HK-2 (cell line): ENCODE results near the gene SCAP.
"Not testable (repeated sequence)": the region's sequence is repeated elsewhere in the genome, so short reads cannot be mapped to it uniquely, and the experiment has no call there.

ENCODE experiments used
- DNase-seq: peaks from one replicate; pipeline ENCODE4 v3.0.0-alpha.2; 2018; ENCODE audit not compliant: unreplicated experiment

Gene SCAP

DNA sequence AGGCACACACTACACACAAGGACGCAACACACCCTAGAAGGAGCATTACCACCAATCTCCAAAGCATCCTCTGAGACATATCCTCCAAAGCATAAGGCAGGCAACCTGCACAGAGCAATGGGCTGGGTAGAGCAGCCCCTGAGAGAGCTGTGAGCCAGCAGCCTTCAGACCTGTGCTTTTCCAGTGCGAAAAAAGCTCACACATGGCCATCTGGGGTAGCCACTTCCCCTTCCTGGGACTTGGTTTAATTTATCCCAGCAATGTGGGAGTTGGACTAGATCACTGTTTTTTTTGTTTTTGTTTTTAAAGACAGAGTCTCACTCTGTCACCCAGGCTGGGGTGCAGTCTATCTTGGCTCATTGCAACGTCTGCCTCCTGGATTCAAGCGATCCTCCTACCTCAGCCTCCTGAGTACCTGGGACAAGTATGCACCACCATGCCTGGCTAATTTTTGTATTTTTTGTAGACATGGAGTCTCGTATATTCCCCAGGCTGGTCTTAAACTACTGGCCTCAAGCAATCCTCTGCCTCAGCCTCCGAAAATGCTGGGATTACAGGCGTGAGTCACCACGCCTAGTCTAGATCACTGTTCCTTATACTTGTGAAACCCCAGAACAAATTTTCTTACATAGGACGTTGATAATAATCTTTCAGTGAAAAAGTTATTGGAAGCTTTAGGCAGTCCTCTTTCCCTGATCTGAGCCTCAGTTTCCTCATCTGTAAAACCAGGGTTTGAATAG is 76.0 kb downstream of the SCAP start:
- DNase-seq = no peak

DNA sequence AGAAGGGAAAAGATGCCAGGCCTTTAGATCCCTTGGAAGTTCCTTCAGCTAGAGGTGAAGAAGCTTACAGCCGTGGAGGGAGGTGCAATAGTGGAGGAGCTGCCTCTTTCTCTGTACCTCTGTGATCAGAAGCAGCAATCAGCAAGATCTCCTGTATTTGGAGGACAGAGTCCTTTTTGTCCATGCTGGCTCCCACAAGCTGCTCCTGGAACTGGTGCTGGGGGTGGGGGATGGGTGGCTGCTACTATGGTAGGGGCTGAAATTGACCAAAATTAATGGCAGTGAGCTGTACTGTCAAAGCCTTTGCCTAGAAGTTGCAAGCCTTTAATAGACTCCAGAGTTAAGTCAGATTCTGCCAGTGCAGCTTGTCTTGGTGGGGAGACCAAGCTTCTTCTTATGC is 76.7 kb downstream of the SCAP start:
- no peak for DNase-seq

DNA sequence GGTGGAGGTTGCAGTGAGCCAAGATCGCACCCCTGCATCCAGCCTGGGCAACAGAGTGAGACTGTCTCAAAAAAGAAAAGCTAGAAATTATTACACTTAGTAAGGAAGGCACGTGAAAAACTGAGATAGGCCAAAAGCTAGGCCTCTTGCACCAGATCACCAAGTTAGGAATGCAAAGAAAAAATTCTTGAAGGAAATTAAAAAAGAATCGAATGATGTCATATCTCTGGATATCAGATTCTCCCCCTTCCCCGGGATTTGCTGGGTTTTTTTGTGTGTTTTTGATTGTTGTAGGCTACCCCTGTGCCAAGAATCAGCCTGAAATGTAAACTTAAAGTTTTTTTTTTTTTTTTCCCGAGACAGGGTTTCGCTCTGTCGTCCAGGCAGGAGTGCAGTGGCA is 77.5 kb downstream of the SCAP start:
- DNase-seq = no peak

DNA sequence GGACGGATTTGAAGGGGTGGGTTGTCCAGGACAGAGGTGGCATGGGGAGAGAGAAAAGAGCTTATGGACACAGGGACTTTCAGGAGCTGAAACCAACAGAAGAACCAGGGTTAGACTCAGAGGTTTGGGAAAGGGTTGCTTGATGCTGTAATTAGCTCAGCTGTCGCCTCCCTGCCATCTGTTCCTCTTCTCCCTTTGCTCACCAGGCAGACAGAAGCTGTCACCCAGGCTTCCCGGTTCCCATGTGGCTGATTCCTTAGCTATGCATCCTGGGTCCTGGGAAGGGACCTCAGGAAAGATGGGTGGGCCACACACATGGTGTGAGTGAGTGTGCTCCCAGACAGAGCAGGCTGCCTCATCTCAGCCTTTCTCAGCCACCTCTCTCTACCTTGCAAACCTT is 80.9 kb downstream of the SCAP start:
- DNase-seq = no peak

DNA sequence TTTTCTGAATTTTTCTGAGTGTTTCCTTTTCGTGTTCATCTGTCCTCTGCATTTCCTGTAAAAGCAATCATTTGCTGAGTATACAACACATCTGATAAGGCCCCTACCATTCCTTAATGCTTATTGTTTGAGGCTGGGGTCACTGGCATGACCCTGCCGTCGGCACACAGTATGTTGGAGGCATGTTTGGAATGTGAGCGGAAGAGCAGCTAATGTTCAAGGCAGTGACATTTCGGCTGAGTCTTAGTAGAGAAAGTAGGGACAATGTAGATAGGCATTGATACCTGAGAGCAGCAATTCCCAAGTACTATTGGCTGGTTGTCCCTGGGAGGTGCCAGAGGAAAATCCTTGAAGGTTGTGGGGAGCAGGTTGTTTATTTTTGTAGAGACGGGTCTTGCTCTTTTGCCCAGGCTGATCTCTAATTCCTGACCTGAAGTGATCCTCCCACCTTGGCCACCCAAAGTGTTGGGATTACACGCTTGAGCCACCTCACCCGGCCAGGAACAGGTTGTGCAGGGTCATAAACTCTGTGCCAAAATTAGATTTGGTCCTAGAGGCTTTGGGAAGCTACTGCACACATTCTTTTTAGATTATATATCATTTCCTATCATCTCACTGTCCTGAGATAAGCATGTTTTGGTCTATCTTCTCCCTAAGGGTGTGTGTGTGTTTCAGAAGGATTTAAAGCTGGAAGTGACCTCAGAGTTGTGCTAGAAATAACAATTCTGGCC is 81.4 kb downstream of the SCAP start:
- DNase-seq = no peak

DNA sequence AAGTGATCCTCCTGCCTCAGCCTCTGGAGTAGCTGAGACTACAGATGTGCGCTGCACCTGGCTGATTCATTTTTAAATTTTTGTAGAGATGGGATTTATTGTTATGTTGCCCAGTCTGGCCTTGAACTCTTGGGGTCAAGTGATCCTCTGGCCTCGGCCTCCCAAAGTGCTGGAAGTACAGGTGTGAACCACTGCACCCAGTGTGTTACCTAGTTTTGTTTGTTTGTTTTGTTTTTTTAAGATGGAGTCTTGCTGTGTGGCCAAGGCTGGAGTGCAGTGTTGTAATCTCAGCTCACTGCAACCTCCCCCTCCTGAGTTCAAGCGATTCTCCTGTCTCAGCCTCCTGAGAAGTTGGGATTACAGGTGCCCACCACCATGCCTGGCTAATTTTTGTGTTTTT is 82.8 kb downstream of the SCAP start:
- no peak for DNase-seq

DNA sequence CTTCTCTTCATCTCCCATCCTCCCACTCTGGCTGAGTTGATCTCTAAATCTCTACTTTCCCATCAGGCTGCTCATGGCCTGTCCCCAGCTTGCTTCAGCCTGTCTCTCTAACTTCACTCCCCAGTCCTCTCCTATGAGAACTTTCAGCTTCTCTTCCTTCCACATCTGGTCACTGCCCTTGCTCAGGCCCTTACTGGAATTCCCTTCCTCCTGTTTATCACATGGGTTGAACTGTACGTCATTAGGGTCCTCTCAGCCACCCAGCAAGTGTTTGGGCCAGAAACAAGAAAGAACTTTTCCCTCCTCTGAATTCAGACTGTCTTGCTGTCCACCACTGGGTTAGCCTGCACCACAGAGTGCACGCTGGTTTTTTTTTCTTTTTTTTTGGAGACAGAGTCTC is 89.9 kb downstream of the SCAP start:
- DNase-seq = no peak

DNA sequence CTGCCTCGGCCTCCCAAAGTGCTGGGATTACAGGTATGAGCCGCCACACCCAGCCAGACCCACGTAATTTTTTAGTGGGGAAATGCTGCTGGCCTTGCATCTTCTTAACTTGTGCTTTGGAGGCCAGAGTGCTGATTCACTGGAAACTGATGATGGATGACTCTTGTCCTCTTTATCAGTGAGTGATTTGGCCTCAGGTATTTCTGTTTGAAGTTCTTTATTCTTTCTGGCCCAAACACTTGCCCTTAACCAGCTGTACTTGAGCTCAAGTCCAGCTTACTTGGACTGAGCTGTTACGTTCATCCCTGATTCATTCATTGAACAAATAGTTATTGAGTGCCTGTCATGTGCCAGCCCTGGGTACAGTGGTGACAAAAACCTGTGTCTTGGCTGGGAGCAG is 90.7 kb downstream of the SCAP start:
- DNase-seq = no peak

DNA sequence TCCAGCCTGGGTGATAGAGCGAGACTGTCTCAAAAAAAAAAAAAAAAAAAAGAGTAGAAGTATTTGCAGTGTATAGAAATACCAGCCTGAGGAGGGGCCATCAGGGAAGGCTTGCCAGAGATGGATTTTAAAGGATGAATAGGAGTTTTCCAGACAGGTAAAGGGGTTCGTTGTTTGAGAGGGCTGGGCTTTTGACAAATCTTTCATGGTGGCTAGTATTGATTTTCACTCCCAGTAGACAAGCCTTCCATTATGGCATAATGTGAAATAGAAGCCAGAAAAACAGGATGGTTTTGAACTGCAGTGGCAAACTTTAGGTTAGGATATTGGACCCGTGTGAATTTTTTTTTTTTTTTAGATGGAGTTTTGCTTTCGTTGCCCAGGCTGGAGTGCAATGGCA is 91.3 kb downstream of the SCAP start:
- no peak for DNase-seq

DNA sequence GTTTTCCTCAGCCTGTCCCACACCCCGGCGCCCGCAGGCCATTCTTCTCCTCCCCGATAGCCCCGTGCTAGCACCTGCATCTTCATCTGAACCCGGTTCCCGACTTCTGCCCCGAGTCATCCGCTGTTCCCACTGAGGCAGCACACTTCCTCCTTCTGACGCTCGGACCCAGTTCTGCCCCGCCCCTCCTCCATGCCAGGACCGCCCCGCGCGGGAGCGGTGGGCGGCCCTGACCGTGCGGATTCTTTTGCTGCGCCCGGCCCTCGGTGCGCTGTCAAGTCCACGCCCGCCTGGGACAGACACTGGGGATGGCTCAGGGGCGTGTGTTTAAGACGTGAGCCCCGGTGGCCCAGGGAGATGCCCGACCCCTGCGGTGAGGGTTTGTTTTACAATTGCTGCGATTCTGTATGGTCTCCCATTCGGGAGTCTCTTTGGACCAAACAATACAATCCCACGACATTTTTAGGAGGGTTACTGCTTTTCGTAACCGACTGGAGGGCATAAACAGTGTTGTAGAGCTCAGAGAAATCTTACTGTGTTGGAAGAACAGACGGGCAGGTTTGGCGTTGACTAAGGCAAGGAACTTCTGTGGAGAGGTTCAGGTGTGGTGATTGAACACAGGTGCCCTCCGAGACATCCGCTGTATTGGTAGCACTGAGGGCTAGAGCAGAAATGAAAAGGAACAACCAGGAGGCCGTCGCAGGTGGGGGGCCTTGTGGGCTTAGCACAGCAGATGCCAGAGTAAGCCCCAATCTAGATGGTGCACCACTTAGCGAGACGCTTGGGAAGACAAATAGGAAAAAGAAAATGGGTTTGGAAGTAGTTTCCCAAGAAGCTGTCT is 94.2 kb downstream of the SCAP start:
- peak; percentile 79 for DNase-seq

DNA sequence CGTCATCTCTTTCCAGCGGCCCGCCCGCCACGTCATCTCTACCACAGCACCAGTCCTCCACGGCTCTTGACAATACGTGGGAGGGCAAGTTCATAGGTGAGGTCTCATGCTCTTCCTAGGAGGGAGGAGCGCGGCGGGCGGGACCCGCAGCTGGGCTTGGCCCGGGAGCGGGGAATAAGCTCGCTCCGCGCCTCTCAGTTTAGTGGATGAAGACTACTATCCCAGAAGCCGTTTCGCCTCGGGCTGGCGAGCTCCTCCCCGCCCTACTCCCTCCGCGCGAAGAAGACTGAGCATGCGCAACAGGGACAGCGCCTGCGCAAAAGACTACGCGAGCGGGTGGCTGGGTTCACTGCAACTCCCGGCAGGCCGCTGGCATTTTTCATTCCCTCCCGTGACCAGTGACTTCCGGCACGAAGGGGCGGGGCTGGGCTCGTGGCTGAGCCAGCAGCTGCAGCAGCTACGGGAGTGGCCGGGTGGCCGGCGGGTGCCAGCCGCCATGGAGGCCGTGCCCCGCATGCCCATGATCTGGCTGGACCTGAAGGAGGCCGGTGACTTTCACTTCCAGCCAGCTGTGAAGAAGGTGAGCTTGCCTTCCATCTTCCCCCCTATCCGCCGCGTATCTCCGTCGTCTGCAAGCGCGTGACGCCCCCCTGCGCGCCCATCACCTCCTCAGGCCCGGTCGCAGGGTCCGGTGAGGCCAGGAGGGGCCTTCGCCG is 95.0 kb downstream of the SCAP start, which contains the start of gene PTPN23:
Gene PTPN23, plus strand, starts transcription at position 421 of the 716 bp plus-strand sequence. Its CDS starts 76 bp downstream, at position 497.
- peak; percentile 97 for DNase-seq

DNA sequence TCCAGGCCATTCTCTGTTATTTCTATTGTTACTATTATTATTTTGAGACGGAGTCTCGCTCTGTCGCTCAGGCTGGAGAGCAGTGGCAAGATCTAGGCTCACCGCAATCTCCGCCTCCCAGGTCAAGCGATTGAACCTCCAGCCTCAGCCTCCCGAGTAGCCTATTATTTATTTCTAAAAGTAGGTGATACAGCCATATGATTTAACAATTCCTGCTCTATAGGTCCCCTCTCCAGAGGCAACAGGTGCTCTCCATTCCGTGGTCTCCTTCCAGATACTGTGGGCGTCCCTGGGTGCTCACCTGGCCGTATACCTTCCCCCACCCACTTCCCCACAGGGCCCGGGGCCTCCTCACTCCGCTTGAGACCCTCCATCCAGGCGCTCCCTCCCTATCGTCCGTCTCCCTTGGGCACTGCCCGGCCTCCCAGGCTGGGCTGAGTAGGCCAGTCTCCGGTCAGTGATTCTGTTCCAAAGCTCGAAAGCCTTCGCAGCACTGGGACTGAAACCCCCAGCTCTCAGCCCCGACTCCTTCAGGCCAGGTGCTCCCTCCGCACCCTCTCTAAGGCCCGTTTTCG is 95.6 kb downstream of the SCAP start:
- DNase-seq = peak; percentile 13

DNA sequence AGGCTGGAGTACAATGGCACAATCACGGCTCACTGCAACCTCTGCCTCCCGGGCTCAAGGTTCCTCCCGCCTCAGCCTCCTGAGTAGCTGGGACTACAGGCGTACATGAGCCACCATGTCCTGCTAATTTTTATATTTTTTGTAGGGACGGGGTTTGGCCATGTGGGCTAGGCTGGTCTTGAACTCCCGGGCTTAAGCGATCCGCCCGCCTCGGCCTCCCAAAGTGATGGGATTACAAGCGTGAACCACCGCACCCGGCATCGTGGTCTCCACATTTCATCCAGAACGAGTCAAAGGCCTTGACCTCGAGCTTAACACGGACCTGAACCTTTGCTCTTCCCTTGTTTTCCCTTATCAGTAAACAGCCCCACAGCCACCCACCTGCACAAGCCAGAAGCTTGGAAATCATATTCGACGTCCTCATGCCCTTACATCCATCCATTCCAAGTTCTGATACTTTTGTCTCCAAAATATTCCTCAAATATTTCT is 96.3 kb downstream of the SCAP start:
- no peak for DNase-seq

DNA sequence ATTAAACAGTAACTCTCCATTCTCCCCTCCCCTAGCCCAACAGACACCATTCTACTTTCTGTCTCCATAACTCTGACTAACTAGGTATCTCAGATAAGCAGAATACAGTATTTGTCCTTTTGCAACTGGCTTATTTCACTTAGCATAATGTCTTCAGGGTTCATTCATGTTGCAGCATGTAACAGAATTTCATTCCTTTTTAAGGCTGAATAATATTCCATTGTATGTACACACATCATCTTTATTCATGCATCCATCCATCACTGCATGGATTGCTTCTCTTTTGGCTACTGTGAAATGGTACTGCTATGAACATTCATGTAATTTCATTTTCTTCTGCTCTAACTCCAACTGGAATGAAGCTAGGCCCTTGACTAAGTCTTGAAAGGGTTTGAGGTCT is 96.9 kb downstream of the SCAP start:
- no peak for DNase-seq

DNA sequence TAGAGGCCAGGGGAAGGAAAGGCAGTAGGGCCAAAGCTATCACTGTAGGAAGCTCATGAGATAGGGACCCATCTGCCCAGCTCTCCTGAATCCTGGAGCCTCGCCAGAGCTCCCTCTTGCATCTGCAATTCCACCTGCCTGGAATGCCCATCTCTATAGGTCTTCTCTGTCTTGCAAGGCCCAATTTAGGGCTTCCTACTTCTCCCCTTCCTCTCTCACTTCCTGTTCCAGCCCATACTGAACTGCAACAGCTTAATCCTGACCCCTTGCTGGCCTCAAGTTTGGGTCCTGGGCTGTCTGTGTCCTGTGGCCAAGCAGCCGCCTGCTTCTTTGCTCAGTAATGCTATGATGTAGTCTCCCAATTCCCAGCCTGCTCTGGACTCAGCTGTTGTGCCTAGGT is 98.6 kb downstream of the SCAP start:
- DNase-seq = no peak

DNA sequence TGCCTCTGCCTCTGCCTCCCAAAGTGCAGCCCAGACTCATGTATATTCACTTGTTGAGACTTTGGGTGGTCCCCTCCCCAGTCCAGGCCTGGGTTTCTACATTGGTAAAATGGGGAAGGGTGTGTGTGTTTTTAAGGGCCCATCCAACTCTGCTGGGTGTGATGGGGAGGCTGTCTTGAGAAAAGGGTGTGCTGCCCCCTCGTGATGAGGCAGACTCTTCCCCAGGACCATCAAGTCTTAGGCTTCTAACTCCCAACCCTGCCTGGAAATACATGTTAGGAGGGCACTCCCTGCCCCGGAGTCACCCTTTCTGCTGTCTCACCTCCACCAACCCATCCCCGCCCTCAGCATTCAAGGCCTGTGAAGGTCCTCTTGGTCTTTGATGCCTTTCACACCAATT is 99.3 kb downstream of the SCAP start:
- DNase-seq = no peak

DNA sequence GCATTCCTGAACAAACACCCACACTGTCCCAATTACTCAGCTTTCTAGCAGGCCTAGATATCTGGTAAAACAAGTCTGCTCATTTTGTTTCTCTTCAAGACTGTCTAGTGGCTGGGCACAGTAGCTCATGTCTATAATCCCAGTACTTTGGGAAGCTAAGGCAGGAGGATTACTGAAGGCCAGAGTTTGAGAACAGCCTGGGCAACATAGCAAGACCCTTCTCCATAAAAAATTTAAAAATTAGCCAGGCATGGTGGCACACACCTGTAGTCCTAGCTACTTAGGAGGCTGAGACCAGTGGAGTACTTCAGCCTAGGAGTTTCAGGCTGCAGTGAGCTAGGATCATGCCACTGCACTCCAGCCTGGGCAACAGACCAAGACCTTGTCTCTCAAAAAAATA is 101.2 kb downstream of the SCAP start:
- DNase-seq = no peak

DNA sequence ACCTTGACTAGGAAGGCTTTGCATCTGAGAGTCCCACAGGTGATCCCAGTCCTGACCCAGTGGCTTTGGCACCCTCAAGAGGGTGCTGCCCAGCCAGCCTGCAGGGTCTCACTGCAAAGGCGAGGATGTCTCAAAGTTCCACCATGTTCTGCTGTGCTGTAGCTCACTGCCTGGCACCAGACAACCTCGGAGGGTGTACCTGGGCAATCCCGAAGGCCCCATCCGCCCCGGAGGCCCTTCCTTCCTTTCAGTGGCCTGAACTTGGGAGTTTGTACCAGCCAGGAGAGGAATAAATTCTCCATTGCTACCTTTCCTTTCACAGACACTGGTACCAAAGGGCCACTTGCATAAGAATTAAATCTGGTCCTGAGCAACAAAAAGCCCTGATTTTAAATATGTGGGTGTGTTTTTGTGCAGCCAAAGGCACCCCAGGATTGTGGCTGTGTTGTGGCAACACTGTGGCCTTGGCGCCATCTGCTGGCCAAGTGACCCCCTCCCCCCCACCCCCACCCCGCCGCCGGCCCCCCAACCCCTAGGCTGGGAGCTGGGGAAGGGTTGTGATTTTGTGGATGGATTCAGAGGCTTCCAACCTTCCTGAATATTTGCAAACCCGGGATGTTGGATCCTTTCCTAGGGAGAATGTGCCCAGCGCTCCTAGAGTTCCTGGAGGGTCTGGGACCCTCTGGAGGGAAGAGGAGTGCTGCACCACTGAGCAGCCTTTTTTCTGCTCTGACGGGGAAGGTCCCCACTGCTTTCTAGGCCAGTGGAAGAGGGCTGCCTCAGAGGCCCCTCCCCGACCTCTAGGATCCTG is 104.6 kb downstream of the SCAP start:
- no peak for DNase-seq

DNA sequence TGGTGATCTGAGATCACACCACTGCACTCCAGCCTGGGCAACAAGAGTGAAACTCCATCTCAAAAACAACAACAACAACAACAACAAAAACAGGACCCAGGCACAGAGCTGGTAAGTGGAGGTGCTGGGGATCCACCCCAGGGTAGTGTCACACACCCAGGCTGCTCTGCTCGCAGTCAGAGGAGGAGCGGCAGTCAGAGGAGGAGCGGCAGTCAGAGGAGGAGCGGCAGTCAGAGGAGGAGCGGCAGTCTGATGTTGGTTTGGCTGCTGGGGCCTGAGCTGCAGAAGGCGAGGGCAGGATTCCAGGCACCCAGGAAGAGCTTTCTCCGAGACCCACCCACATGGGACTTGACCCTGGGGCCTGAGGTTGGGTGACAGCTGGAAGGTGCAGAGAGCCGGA is 105.7 kb downstream of the SCAP start:
- DNase-seq = not testable (repeated sequence)

DNA sequence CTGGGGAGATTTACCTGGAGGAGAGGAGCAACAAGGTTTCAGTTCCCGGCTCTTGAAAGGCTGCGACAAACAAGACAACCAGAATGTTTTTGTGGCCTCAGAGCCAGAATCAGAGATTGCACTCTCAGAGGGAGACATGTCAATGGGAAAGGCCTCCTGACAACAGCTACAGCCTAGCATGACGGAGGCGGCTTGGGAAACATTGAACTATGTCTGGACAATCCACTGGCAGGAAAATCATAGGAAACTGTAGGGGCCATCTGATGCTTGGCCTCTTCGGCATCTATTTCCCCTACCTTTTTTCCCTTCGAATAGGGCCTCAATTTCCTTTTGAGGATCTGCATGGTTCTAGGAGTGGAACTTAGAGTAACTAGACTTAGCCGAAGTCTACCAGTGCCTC is 108.1 kb downstream of the SCAP start:
- DNase-seq = no peak

DNA sequence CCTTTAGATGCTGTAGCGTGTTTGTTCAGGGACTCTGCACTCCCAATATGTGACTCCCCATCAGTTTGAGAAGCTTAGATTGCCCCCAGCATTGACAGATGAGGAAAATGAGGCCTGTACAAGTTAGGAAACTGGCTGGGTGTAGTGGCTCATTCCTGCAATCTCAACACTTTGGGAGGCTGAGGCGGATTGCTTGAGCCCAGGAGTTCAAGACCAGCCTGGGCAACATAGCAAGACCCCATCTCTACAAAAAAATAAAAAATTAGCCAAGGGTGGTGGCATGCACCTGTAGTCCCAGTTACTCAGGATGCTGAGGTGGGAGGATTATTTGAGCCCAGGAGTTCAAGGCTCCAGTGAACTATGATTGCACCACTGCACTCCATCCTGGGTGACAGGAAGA is 108.9 kb downstream of the SCAP start:
- no peak for DNase-seq
